ENCODE data around the gene TYW5.

The TYW5 gene

GRCh38 chr2:199882667-199883066 lies 72.6 kb downstream of the TYW5 start:
- TF ChIP-seq CTCF (conservative IDR thresholded peaks at IDR 0.05): no peak
- H3K27ac ChIP-seq: no peak overlapping the region
